Activated T-cell treated with anti-CD3 and anti-CD28 coated beads, Interleukin-2, amount 50 U/mL, for 72 hours (primary cell): ENCODE data around the gene KCNK10. TPM values are rescaled to one million over a fixed set of nuclear protein-coding genes. Genes with fewer than 3 reads are reported as not detected.

ENCODE experiments used
- ATAC-seq, 2 donors: fragments of 150-1000 bp; cut with Tn5 transposase; replicated peaks in 1 of 2; 2 replicates each; pipeline ENCODE4 v1.10.0; 2021; ENCODE audit warnings: moderate library complexity in 2 of 2, mild to moderate bottlenecking in 1 of 2
- DNase-seq, 2 donors: peaks; one replicate each; pipeline ENCODE4 v3.0.0; 2021 to 2022; ENCODE audit warnings: mixed read lengths in 1 of 2
- H3K27ac Mint-ChIP-seq: one replicate; pipeline ENCODE4 v1.8.0; 2022; ENCODE audit warnings: mild to moderate bottlenecking, moderate library complexity, mixed read lengths
- H3K27me3 Mint-ChIP-seq: one replicate; pipeline ENCODE4 v1.8.0; 2022; ENCODE audit warnings: low read depth, mixed read lengths
- H3K36me3 Mint-ChIP-seq, 2 donors: one replicate each; pipeline ENCODE4 v1.8.0; 2022; ENCODE audit warnings: mixed read lengths in 2 of 2, mild to moderate bottlenecking in 1 of 2; ENCODE audit not compliant: insufficient read depth in 2 of 2
- H3K4me1 Mint-ChIP-seq: one replicate; pipeline ENCODE4 v1.8.0; 2022; ENCODE audit warnings: low read depth, mixed read lengths
- H3K4me3 Mint-ChIP-seq, 2 donors: one replicate each; pipeline ENCODE4 v1.8.0; 2022; ENCODE audit warnings: mild to moderate bottlenecking in 2 of 2, mixed read lengths in 2 of 2, moderate library complexity in 2 of 2
- H3K9me3 Mint-ChIP-seq, 2 donors: one replicate each; pipeline ENCODE4 v1.8.0; 2022; ENCODE audit warnings: mixed read lengths in 2 of 2
- total RNA-seq, 2 donors: library from RNA; stranded (reverse); gene quantifications; one replicate each; pipeline ENCODE4 v1.2.3, GENCODE V29; 2022

The KCNK10 gene
- total RNA-seq, 2 donors from 2014 or later: 0.10 TPM; not detected in 1

- DNase-seq: no peak
- Mint-ChIP-seq H3K27me3 (no peaks in the 10 kb centered on the region), H3K4me1 (no peaks in the 10 kb centered on the region), H3K4me3 (no peak overlapping the region), H3K36me3 (no peaks in the 10 kb centered on the region), H3K27ac (no peak overlapping the region), H3K9me3 (peaks cover 2 to 3% of the 10 kb centered on the region in 2 donors)
- ATAC-seq: no peak
Measured at GRCh38 chr14:88310449-88310848, 12.6 kb downstream of the KCNK10 start.

- no peaks in the 10 kb centered on the region for H3K4me1 Mint-ChIP-seq
Measured at GRCh38 chr14:88310021-88310420, 13.0 kb downstream of the KCNK10 start.

GRCh38 chr14:88305528-88306322, 17.3 kb downstream of the KCNK10 start:
- no peak overlapping the region for H3K27ac Mint-ChIP-seq
- H3K4me3 Mint-ChIP-seq: no peak overlapping the region
- peaks cover 0 to 2% of the 10 kb centered on the region in 2 donors for H3K9me3 Mint-ChIP-seq
- no peaks in the 10 kb centered on the region for H3K36me3 Mint-ChIP-seq
- ATAC-seq: no peak
- DNase-seq: no peak
- H3K27me3 Mint-ChIP-seq: peaks cover 11% of the 10 kb centered on the region
- H3K4me1 Mint-ChIP-seq: no peaks in the 10 kb centered on the region

More at GRCh38 chr14:88310021-88310420, 13.0 kb downstream of the KCNK10 start:
- ATAC-seq: no peak
- Mint-ChIP-seq H3K27ac (no peak overlapping the region), H3K27me3 (no peaks in the 10 kb centered on the region), H3K4me3 (no peak overlapping the region), H3K36me3 (no peaks in the 10 kb centered on the region), H3K9me3 (peaks cover 2 to 3% of the 10 kb centered on the region in 2 donors)
- DNase-seq: no peak

- DNase-seq (no peak), ATAC-seq (no peak)
- Mint-ChIP-seq H3K9me3 (peaks cover 0 to 2% of the 10 kb centered on the region in 2 donors), H3K4me3 (no peak overlapping the region), H3K27me3 (peaks cover 30% of the 10 kb centered on the region), H3K36me3 (no peaks in the 10 kb centered on the region), H3K4me1 (no peaks in the 10 kb centered on the region), H3K27ac (no peak overlapping the region)
Measured at GRCh38 chr14:88303041-88303440, 20.0 kb downstream of the KCNK10 start.

- H3K4me1 Mint-ChIP-seq: no peaks in the 10 kb centered on the region
- DNase-seq: no peak
- peak overlapping the region; percentile 17 for H3K27ac Mint-ChIP-seq
- ATAC-seq: no peak
- H3K27me3 Mint-ChIP-seq: peaks cover 31% of the 10 kb centered on the region
- peaks cover 0 to 2% of the 10 kb centered on the region in 2 donors for H3K9me3 Mint-ChIP-seq
- H3K36me3 Mint-ChIP-seq: no peaks in the 10 kb centered on the region
- H3K4me3 Mint-ChIP-seq: no peak overlapping the region
Measured at GRCh38 chr14:88301381-88301780, 21.7 kb downstream of the KCNK10 start.

GRCh38 chr14:88300817-88301216, 22.3 kb downstream of the KCNK10 start:
- Mint-ChIP-seq H3K27me3 (peaks cover 31% of the 10 kb centered on the region), H3K36me3 (no peaks in the 10 kb centered on the region), H3K9me3 (peaks cover 0 to 2% of the 10 kb centered on the region in 2 donors), H3K4me3 (no peak overlapping the region), H3K27ac (no peak overlapping the region), H3K4me1 (no peaks in the 10 kb centered on the region)
- DNase-seq (no peak), ATAC-seq (no peak)

GRCh38 chr14:88299865-88300530, 23.1 kb downstream of the KCNK10 start:
- no peak overlapping the region for H3K27ac Mint-ChIP-seq
- no peaks in the 10 kb centered on the region for H3K4me1 Mint-ChIP-seq
- DNase-seq: no peak
- H3K36me3 Mint-ChIP-seq: no peaks in the 10 kb centered on the region
- H3K9me3 Mint-ChIP-seq: peaks cover 0 to 2% of the 10 kb centered on the region in 2 donors
- H3K4me3 Mint-ChIP-seq: no peak overlapping the region
- no peak for ATAC-seq
- H3K27me3 Mint-ChIP-seq: peaks cover 31% of the 10 kb centered on the region

GRCh38 chr14:88297306-88297705, 25.8 kb downstream of the KCNK10 start:
- no peaks in the 10 kb centered on the region for H3K4me1 Mint-ChIP-seq
- DNase-seq (no peak), ATAC-seq (no peak)
- peaks cover 0 to 2% of the 10 kb centered on the region in 2 donors for H3K9me3 Mint-ChIP-seq
- no peak overlapping the region for H3K27ac Mint-ChIP-seq
- H3K27me3 Mint-ChIP-seq: peaks cover 42% of the 10 kb centered on the region
- H3K36me3 Mint-ChIP-seq: no peaks in the 10 kb centered on the region
- no peak overlapping the region for H3K4me3 Mint-ChIP-seq

GRCh38 chr14:88296351-88296750, 26.7 kb downstream of the KCNK10 start:
- DNase-seq (no peak), ATAC-seq (no peak)
- no peaks in the 10 kb centered on the region for H3K9me3 Mint-ChIP-seq
- H3K27me3 Mint-ChIP-seq: peaks cover 33% of the 10 kb centered on the region
- H3K4me3 Mint-ChIP-seq: no peak overlapping the region
- no peaks in the 10 kb centered on the region for H3K36me3 Mint-ChIP-seq
- H3K27ac Mint-ChIP-seq: no peak overlapping the region
- no peaks in the 10 kb centered on the region for H3K4me1 Mint-ChIP-seq

- no peak overlapping the region for H3K27ac Mint-ChIP-seq
- H3K4me1 Mint-ChIP-seq: no peaks in the 10 kb centered on the region
- H3K27me3 Mint-ChIP-seq: peaks cover 22% of the 10 kb centered on the region
- DNase-seq: no peak
- no peaks in the 10 kb centered on the region for H3K9me3 Mint-ChIP-seq
- H3K36me3 Mint-ChIP-seq: no peaks in the 10 kb centered on the region
- ATAC-seq: no peak
- no peak overlapping the region for H3K4me3 Mint-ChIP-seq
Measured at GRCh38 chr14:88289996-88290395, 33.1 kb downstream of the KCNK10 start.

- Mint-ChIP-seq H3K4me1 (no peaks in the 10 kb centered on the region), H3K27ac (no peak overlapping the region), H3K4me3 (no peak overlapping the region), H3K36me3 (no peaks in the 10 kb centered on the region), H3K9me3 (no peaks in the 10 kb centered on the region), H3K27me3 (peaks cover 22% of the 10 kb centered on the region)
- ATAC-seq (peak in 1 of 2 donors; percentile 21), DNase-seq (no peak)
Measured at GRCh38 chr14:88289234-88289633, 33.8 kb downstream of the KCNK10 start.

GRCh38 chr14:88286309-88286708, 36.8 kb downstream of the KCNK10 start:
- DNase-seq: no peak
- no peak overlapping the region for H3K4me3 Mint-ChIP-seq
- no peaks in the 10 kb centered on the region for H3K4me1 Mint-ChIP-seq
- H3K36me3 Mint-ChIP-seq: no peaks in the 10 kb centered on the region
- H3K27ac Mint-ChIP-seq: no peak overlapping the region
- peaks cover 22% of the 10 kb centered on the region for H3K27me3 Mint-ChIP-seq
- H3K9me3 Mint-ChIP-seq: no peaks in the 10 kb centered on the region
- no peak for ATAC-seq

GRCh38 chr14:88281447-88281846, 41.6 kb downstream of the KCNK10 start:
- H3K36me3 Mint-ChIP-seq: no peaks in the 10 kb centered on the region
- no peak for ATAC-seq
- no peak overlapping the region for H3K27ac Mint-ChIP-seq
- no peaks in the 10 kb centered on the region for H3K4me1 Mint-ChIP-seq
- H3K9me3 Mint-ChIP-seq: no peaks in the 10 kb centered on the region
- no peak overlapping the region for H3K4me3 Mint-ChIP-seq
- H3K27me3 Mint-ChIP-seq: peaks cover 29% of the 10 kb centered on the region
- DNase-seq: no peak
